Jurkat, Clone E6-1 (cell line): Measurements from ENCODE around the gene CR1.
"Not testable (repeated sequence)": the region's sequence is repeated elsewhere in the genome, so short reads cannot be mapped to it uniquely, and the experiment has no call there.

Source experiments
- DNase-seq: peaks from one replicate; pipeline ENCODE4 v3.0.0-alpha.2; 2011; ENCODE audit warnings: low read depth, low spot score
- H3K4me3 ChIP-seq: 2 replicates; pipeline ENCODE4 v1.5.1; 2011; ENCODE audit warnings: mild to moderate bottlenecking, low read length, control low read depth, moderate library complexity

The CR1 gene

GRCh38 chr1:207501071-207501470, 5.1 kb downstream of the CR1 start:
- no peak overlapping the region for H3K4me3 ChIP-seq
- no peak for DNase-seq

GRCh38 chr1:207502726-207503125, 6.8 kb downstream of the CR1 start:
- DNase-seq, result no peak
- H3K4me3 ChIP-seq, result no peak overlapping the region

- H3K4me3 ChIP-seq, result no peak overlapping the region
- no peak for DNase-seq
These were observed 8.0 kb downstream of the CR1 start for GRCh38 chr1:207503950-207504349.

GRCh38 chr1:207504438-207504837, 8.5 kb downstream of the CR1 start:
- no peak for DNase-seq
- no peak overlapping the region for H3K4me3 ChIP-seq

GRCh38 chr1:207510444-207510843, 14.5 kb downstream of the CR1 start:
- no peak overlapping the region for H3K4me3 ChIP-seq
- no peak for DNase-seq

- no peak for DNase-seq
- H3K4me3 ChIP-seq, result no peak overlapping the region
These were observed 18.9 kb downstream of the CR1 start for GRCh38 chr1:207514890-207515289.

GRCh38 chr1:207516729-207517128, 20.8 kb downstream of the CR1 start:
- no peak for DNase-seq
- H3K4me3 ChIP-seq, result no peak overlapping the region

GRCh38 chr1:207518608-207519236, 22.8 kb downstream of the CR1 start:
- H3K4me3 ChIP-seq, result no peak overlapping the region
- DNase-seq, result no peak

GRCh38 chr1:207519505-207520399, 23.8 kb downstream of the CR1 start:
- no peak overlapping the region for H3K4me3 ChIP-seq
- no peak for DNase-seq

GRCh38 chr1:207520400-207521345, 24.7 kb downstream of the CR1 start:
- H3K4me3 ChIP-seq, DNase-seq: not testable (repeated sequence)

- H3K4me3 ChIP-seq, DNase-seq: not testable (repeated sequence)
These were observed 29.3 kb downstream of the CR1 start for GRCh38 chr1:207525239-207525638.

GRCh38 chr1:207528401-207528800, 32.4 kb downstream of the CR1 start:
- H3K4me3 ChIP-seq, result not testable (repeated sequence)

GRCh38 chr1:207536263-207536662, 40.3 kb downstream of the CR1 start:
- H3K4me3 ChIP-seq, DNase-seq: not testable (repeated sequence)

More at GRCh38 chr1:207528401-207528800, 32.4 kb downstream of the CR1 start:
- DNase-seq, result not testable (repeated sequence)

- not testable (repeated sequence) for DNase-seq, H3K4me3 ChIP-seq
These were observed 50.9 kb downstream of the CR1 start for GRCh38 chr1:207546677-207547357.

GRCh38 chr1:207554823-207555222, 58.9 kb downstream of the CR1 start:
- not testable (repeated sequence) for H3K4me3 ChIP-seq, DNase-seq

GRCh38 chr1:207565546-207566468, 69.8 kb downstream of the CR1 start:
- no peak for DNase-seq
- no peak overlapping the region for H3K4me3 ChIP-seq

- not testable (repeated sequence) for DNase-seq, H3K4me3 ChIP-seq
These were observed 76.0 kb downstream of the CR1 start for GRCh38 chr1:207571926-207572325.

GRCh38 chr1:207573074-207573473, 77.1 kb downstream of the CR1 start:
- not testable (repeated sequence) for DNase-seq, H3K4me3 ChIP-seq
